Spleen (tissue), 11 donors: Measurements from ENCODE around the gene FAM117A. TPM values are rescaled to one million over a fixed set of nuclear protein-coding genes. Genes with fewer than 3 reads are reported as not detected.

Experiments used
- DNase-seq: peaks from one replicate; pipeline ENCODE4 v3.0.0-alpha.2; 2020
- H3K27ac ChIP-seq, 8 donors: fragments of 200-600 bp; sonication (generic) in 7 of 8; 1 replicate in 4 of 8; 2 replicates in 4 of 8; pipeline versions ENCODE4 v1.5.0 to v1.8.0; 2016 to 2021; ENCODE audit warnings: inconsistent platforms in 4 of 8, mild to moderate bottlenecking in 4 of 8, moderate library complexity in 1 of 8
- H3K27me3 ChIP-seq, 7 donors: fragments of 200-600 bp; sonication (generic) in 6 of 7; replicated peaks in 1 of 7; 1 replicate in 4 of 7; 2 replicates in 3 of 7; pipeline versions ENCODE4 v1.5.0 to v1.8.0; 2016 to 2021; ENCODE audit warnings: inconsistent platforms in 3 of 7, mild to moderate bottlenecking in 1 of 7
- H3K36me3 ChIP-seq, 6 donors: fragments of 200-600 bp; sonication (generic) in 5 of 6; 1 replicate in 4 of 6; 2 replicates in 2 of 6; pipeline versions ENCODE4 v1.5.0 to v1.8.0; 2016 to 2021; ENCODE audit warnings: inconsistent platforms in 2 of 6
- H3K4me1 ChIP-seq, 6 donors: fragments of 200-600 bp; sonication (generic) in 5 of 6; 1 replicate in 3 of 6; 2 replicates in 3 of 6; pipeline versions ENCODE4 v1.5.0 to v1.8.0; 2016 to 2021; ENCODE audit warnings: inconsistent platforms in 3 of 6
- H3K4me3 ChIP-seq, 8 donors: fragments of 200-600 bp; sonication (generic) in 7 of 8; 1 replicate in 4 of 8; 2 replicates in 4 of 8; pipeline versions ENCODE4 v1.5.0 to v1.8.0; 2016 to 2021; ENCODE audit warnings: inconsistent platforms in 4 of 8, mild to moderate bottlenecking in 4 of 8, moderate library complexity in 2 of 8
- H3K9me3 ChIP-seq, 8 donors: fragments of 200-600 bp; sonication (generic) in 7 of 8; 1 replicate in 4 of 8; 2 replicates in 4 of 8; pipeline versions ENCODE4 v1.5.0 to v1.8.0; 2016 to 2021; ENCODE audit warnings: inconsistent platforms in 4 of 8
- CTCF ChIP-seq, 11 experiments: fragments of 200-600 bp in 7 of 11; fragments of 450-650 bp in 4 of 11; sonication (generic) in 4 of 11; IDR thresholded peaks in 8 of 11; conservative IDR thresholded peaks in 3 of 11; 1 replicate in 7 of 11; 2 replicates in 4 of 11; pipeline versions ENCODE4 v1.4.0 to v1.8.0; 2016 to 2021; ENCODE audit warnings: antibody characterized with exemption in 11 of 11, inconsistent platforms in 4 of 11, mild to moderate bottlenecking in 1 of 11
- POLR2A ChIP-seq, 3 donors: fragments of 450-650 bp; IDR thresholded peaks; one replicate each; pipeline ENCODE4 v1.5.1; 2017; ENCODE audit warnings: antibody characterized with exemption in 3 of 3, mild to moderate bottlenecking in 1 of 3
- POLR2AphosphoS5 ChIP-seq, 3 donors: sonication (generic); formaldehyde crosslinking; IDR thresholded peaks; one replicate each; pipeline ENCODE4 v1.5.1; 2017; ENCODE audit warnings: antibody characterized with exemption in 3 of 3
- WGBS, 5 donors: extraction: QIAGEN DNeasy Blood & Tissue Kit in 3 of 5; methylation state at CpG; one replicate each; pipeline versions ENCODE4 v1.1.5 to v1.1.7; 2013 to 2018; 5-methylcytosine and 5-hydroxymethylcytosine counted together
- intact Hi-C: fragments of 100-400 bp; cut with DNase I; formaldehyde crosslinking; loops from one replicate; pipeline ENCODE4 v1.15.0; 2023; ENCODE audit warnings: low total_unique reads
- polyA plus RNA-seq, 3 donors: library from polyadenylated mRNA; stranded (reverse); fragments of 200-250 nt; gene quantifications; one replicate each; pipeline ENCODE4 v1.2.1, GENCODE V29; 2013
- total RNA-seq, 7 donors: library from RNA; depleted of rRNA in 3 of 7; stranded (reverse); fragments of >200 nt in 3 of 7; fragmentation: NEBNext Ultra II Directional in 4 of 7; extraction: Animal tissue kit (Norgen Biotek cat#: 25700) in 4 of 7; gene quantifications; one replicate each; pipeline versions ENCODE4 v1.1.0 to v1.2.1, GENCODE V29; 2016 to 2021
- donor health status: healthy with polysubstance abuse.
- donor health status: DM: no; HTN: no; CAD: no; lungs with moderate emphysema.
- donor health status: DM: no; HTN: no; CAD: no.
- donor health status: Bipolar disorder and iron deficiency.
- donor health status: healthy.
- donor health status: DM: no; HTN: no; CAD: no.
- donor health status: DM: yes; HTN: yes; CAD: no.

Gene FAM117A
- total and polyA plus RNA-seq, 10 donors = 15.6 to 87.4 (median 47.4) TPM

- Histone ChIP-seq H3K27ac (peak overlapping the region in 6 of 8 donors; percentile 13 to 59 (median 47)), H3K9me3 (no peaks in the 10 kb centered on the region), H3K36me3 (peaks cover 0 to 34% (median 7%) of the 10 kb centered on the region in 6 donors), H3K4me3 (no peak overlapping the region), H3K27me3 (no peaks in the 10 kb centered on the region), H3K4me1 (peaks cover 41 to 100% (median 90%) of the 10 kb centered on the region in 6 donors)
- DNase-seq = no peak
- TF ChIP-seq CTCF (IDR thresholded peaks at IDR 0.05 in 8 of 11, conservative IDR thresholded peaks at IDR 0.05 in 3 of 11) (no peak), POLR2A (IDR thresholded peaks at IDR 0.05) (no peak), POLR2AphosphoS5 (IDR thresholded peaks at IDR 0.05) (no peak)
- intact Hi-C loops = no loop called here
- 79 to 93% (median 84%) methylated on average over 6 of the region's 6 CpGs for WGBS, 5 donors
These were observed 6.7 kb downstream of the FAM117A start for GRCh38 chr17:49757151-49757777.

DNA sequence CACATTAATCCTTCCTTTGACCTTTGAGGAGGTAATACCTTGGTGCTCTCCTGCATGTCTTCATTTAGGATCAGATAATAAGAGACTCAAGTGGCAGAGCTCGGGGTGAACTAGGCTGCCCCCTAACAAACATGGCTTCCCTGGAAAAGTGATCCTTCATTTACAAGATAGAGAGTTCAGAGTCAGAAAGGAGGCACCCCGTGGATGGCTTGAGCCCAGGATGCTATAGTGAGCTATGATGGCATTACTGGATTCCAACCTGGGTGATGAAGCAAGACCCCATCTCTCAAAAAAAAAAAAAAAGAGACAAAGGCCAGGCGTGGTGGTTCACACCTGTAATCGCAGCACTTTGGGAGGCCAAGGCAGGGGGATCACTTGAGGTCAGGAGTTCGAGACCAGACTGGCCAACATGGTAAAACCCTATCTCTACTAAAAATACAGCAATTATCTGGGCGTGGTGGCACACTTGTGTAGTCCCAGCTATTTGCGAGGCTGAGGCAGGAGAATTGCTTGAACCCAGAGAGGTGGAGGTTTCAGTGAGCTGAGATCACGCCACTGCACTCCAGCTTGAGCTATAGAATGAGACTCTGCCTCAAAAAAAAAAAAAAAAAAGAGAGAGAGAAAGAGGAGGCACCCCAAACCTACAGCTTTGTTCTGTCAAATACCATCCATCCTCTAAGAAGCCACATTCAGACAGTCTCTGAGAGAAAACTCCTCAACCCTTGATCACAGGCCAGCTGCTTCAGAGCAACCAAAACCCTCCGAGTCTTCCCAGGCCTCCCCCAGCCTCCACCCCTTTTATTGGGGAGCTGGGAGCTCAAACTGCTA is 7.4 kb downstream of the FAM117A start:
- intact Hi-C loops = no loop called here
- H3K4me3 ChIP-seq = no peak overlapping the region
- WGBS, 5 donors = 85 to 91% (median 88%) methylated on average over 9 of the region's 9 CpGs
- no peak for TF ChIP-seq CTCF (IDR thresholded peaks at IDR 0.05 in 8 of 11, conservative IDR thresholded peaks at IDR 0.05 in 3 of 11)
- H3K27me3 ChIP-seq = no peaks in the 10 kb centered on the region
- H3K4me1 ChIP-seq = peaks cover 34 to 100% (median 86%) of the 10 kb centered on the region in 6 donors
- H3K27ac ChIP-seq = peak overlapping the region in 6 of 8 donors; percentile 13 to 61 (median 48)
- no peak for DNase-seq
- H3K36me3 ChIP-seq = peaks cover 0 to 34% (median 7%) of the 10 kb centered on the region in 6 donors
- H3K9me3 ChIP-seq = no peaks in the 10 kb centered on the region

DNA sequence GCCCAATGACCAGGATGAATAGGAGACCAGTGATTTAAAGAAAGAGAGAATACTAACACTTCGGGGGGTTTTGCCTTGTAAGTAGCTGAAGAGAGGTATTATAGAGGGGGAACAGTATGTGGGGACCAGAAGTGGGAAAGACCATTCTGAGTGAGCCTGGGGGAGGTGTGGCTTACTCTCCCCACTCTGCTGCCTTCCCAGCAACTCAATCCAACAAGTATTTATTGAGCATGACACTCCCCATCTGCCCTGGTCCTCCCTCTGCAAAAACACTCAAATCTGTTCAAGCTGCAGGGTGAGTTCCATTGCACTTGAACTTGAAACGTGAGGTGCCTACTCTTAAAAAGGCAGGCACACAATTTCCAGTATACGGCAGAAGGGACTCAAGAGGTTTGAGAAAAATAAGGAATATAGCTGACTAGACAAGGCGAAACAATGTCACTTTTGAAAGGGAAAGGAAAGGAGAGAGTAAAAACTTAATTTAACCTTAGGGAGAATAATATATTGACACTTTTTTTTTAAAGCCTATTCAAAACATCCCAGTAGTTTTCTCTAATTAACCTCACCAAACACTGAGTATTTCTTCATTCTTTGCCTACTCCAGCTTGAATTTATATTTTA is 8.2 kb downstream of the FAM117A start:
- intact Hi-C loops = no loop called here
- Histone ChIP-seq H3K4me1 (peaks cover 26 to 100% (median 80%) of the 10 kb centered on the region in 6 donors), H3K4me3 (no peak overlapping the region), H3K9me3 (no peaks in the 10 kb centered on the region), H3K27me3 (no peaks in the 10 kb centered on the region), H3K27ac (peak overlapping the region in 6 of 8 donors; percentile 3 to 61 (median 53)), H3K36me3 (peaks cover 0 to 34% (median 7%) of the 10 kb centered on the region in 6 donors)
- no peak for TF ChIP-seq POLR2A (IDR thresholded peaks at IDR 0.05)
- no peak for TF ChIP-seq POLR2AphosphoS5 (IDR thresholded peaks at IDR 0.05)
- TF ChIP-seq CTCF (IDR thresholded peaks at IDR 0.05 in 8 of 11, conservative IDR thresholded peaks at IDR 0.05 in 3 of 11) = no peak
- no peak for DNase-seq
- 74 to 89% (median 83%) methylated on average over 4 of the region's 4 CpGs for WGBS, 5 donors
